ENCODE results near the gene DRAM1. TPM values are rescaled to one million over a fixed set of nuclear protein-coding genes. Genes with fewer than 3 reads are reported as not detected.
A peak's percentile ranks its signal among the peaks of the same experiment; 100 is the strongest.

DRAM1 gene
- total and polyA plus RNA-seq, 10 of the 15 experiments (the other 5 are each of a cell fraction or from before 2014, with no cell fraction given) = 22.4 to 91.5 (median 41.4) TPM

GRCh38 chr12:101878243-101878821, 952 bp downstream of the DRAM1 start (continued):
- TF ChIP-seq ZBTB33 (IDR thresholded peaks at IDR 0.05) = no peak
- TF ChIP-seq NR2F1 (conservative IDR thresholded peaks at IDR 0.05) = peak; percentile 59; the same call in 1 of the 2 replicates
- no peak for TF ChIP-seq ELK1 (IDR thresholded peaks at IDR 0.05; ENCODE audit: low read depth, low read length)
- no peak for TF ChIP-seq WRNIP1 (IDR thresholded peaks at IDR 0.05; ENCODE audit: borderline replicate concordance, low read depth, low read length)
- no peak for TF ChIP-seq SIN3A (IDR thresholded peaks at IDR 0.05; ENCODE audit: low read depth, low read length)
- no peak for TF ChIP-seq MYC (IDR thresholded peaks at IDR 0.05; ENCODE audit: insufficient read depth, insufficient read length, insufficient replicate concordance, low read length, severe bottlenecking)
- no peak for TF ChIP-seq E2F4 (IDR thresholded peaks at IDR 0.05; ENCODE audit: low read depth, low read length)
- TF ChIP-seq NFXL1 (IDR thresholded peaks at IDR 0.05; ENCODE audit: borderline replicate concordance) = no peak
- TF ChIP-seq CUX1 (IDR thresholded peaks at IDR 0.05; ENCODE audit: insufficient replicate concordance, low read depth, low read length) = no peak
- no peak for TF ChIP-seq ATF2 (IDR thresholded peaks at IDR 0.05; ENCODE audit: low read length)
- TF ChIP-seq TBL1XR1 (IDR thresholded peaks at IDR 0.05; ENCODE audit: low read depth, low read length) = no peak
- TF ChIP-seq CEBPB (IDR thresholded peaks at IDR 0.05; ENCODE audit: borderline replicate concordance in 1 of 2, low read depth in 2 of 2, low read length in 2 of 2) = no peak
- TF ChIP-seq PBX3 (IDR thresholded peaks at IDR 0.05; ENCODE audit: insufficient replicate concordance, low read depth, low read length) = no peak
- peak; percentile 67; the same call in 1 of the 2 replicates for TF ChIP-seq PAX5 (IDR thresholded peaks at IDR 0.05; ENCODE audit: borderline replicate concordance, low read depth, low read length)
